Measurements from ENCODE around the gene COL4A2.

Gene COL4A2

DNA sequence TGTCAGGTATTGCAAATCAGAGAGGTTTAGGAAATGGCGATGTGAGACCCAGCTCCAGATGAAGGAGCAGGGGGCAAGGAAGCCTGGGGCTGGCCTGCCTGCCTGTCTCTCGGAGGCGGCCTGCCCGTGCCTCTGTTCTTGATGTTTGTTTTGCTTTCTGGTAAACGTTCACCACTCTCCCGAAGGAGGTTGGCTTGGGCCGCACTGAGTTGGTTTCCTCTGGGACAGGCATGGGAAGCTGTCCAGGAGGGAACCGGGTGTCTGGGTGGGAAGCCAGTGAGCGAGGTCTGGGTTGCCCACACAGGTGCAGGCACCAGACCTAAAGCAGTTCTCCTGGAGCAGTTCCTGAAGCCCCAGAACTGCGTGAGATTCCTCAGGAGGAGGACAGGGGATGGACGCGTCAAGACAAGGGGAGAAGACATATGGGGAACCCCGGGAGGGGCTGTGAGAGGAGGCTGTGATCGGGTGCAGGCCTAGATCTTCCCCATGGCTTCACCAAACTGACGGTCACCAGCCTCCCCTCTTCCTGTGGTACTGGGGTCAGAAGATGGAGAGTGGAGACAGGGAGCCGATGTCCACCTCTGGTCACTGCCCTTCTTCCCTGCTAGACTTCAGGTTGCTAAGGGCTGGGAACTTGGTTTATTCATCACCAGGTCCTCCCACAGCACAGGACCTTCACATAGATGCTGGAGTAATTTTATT lies 15.2 kb downstream of the COL4A2 start (continued):
- TF ChIP-seq, protein P1, sequence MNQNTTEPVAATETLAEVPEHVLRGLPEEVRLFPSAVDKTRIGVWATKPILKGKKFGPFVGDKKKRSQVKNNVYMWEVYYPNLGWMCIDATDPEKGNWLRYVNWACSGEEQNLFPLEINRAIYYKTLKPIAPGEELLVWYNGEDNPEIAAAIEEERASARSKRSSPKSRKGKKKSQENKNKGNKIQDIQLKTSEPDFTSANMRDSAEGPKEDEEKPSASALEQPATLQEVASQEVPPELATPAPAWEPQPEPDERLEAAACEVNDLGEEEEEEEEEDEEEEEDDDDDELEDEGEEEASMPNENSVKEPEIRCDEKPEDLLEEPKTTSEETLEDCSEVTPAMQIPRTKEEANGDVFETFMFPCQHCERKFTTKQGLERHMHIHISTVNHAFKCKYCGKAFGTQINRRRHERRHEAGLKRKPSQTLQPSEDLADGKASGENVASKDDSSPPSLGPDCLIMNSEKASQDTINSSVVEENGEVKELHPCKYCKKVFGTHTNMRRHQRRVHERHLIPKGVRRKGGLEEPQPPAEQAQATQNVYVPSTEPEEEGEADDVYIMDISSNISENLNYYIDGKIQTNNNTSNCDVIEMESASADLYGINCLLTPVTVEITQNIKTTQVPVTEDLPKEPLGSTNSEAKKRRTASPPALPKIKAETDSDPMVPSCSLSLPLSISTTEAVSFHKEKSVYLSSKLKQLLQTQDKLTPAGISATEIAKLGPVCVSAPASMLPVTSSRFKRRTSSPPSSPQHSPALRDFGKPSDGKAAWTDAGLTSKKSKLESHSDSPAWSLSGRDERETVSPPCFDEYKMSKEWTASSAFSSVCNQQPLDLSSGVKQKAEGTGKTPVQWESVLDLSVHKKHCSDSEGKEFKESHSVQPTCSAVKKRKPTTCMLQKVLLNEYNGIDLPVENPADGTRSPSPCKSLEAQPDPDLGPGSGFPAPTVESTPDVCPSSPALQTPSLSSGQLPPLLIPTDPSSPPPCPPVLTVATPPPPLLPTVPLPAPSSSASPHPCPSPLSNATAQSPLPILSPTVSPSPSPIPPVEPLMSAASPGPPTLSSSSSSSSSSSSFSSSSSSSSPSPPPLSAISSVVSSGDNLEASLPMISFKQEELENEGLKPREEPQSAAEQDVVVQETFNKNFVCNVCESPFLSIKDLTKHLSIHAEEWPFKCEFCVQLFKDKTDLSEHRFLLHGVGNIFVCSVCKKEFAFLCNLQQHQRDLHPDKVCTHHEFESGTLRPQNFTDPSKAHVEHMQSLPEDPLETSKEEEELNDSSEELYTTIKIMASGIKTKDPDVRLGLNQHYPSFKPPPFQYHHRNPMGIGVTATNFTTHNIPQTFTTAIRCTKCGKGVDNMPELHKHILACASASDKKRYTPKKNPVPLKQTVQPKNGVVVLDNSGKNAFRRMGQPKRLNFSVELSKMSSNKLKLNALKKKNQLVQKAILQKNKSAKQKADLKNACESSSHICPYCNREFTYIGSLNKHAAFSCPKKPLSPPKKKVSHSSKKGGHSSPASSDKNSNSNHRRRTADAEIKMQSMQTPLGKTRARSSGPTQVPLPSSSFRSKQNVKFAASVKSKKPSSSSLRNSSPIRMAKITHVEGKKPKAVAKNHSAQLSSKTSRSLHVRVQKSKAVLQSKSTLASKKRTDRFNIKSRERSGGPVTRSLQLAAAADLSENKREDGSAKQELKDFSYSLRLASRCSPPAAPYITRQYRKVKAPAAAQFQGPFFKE (tag by site-specific recombination; IDR thresholded peaks at IDR 0.05; ENCODE audit: borderline replicate concordance) = no peak
- TF ChIP-seq ZNF112 (tag by site-specific recombination; IDR thresholded peaks at IDR 0.05) (no peak), ZIC2 (tag by site-specific recombination; IDR thresholded peaks at IDR 0.05) (no peak)

GRCh38 chr13:110322828-110323171 lies 15.7 kb downstream of the COL4A2 start:
- CTCF ChIA-PET = interaction anchor here (0.6 to 1.2 kb wide), 7 partner anchors 9 to 90 kb away, joined by 3 read pairs; no protein-coding TSS in a partner anchor

GRCh38 chr13:110323172-110323891 lies 16.2 kb downstream of the COL4A2 start:
- Histone ChIP-seq H3K4me1 (ENCODE audit: control insufficient read depth, insufficient read depth, low read length) (peaks cover 12% of the 10 kb centered on the region; the same call in 1 of the 2 replicates), H3K4me3 (ENCODE audit: low read depth, low read length) (no peak overlapping the region), H3K9me3 (ENCODE audit: control insufficient read depth, insufficient read depth, low read depth, low read length) (no peaks in the 10 kb centered on the region), H3K36me3 (ENCODE audit: control insufficient read depth in 2 of 2, insufficient read depth in 1 of 2, low read length in 2 of 2) (no peaks in the 10 kb centered on the region), H3K27ac (ENCODE audit: extremely low read depth, low read depth, low read length) (no peak overlapping the region)
- no peak for TF ChIP-seq ZNF830 (tag by site-specific recombination; IDR thresholded peaks at IDR 0.05; ENCODE audit: low read depth)
- TF ChIP-seq ZNF292 (tag by site-specific recombination; IDR thresholded peaks at IDR 0.05; ENCODE audit: borderline replicate concordance, low read depth) = no peak
- peak; percentile 34; the same call in 1 of the 2 replicates for TF ChIP-seq ZIC2 (tag by site-specific recombination; IDR thresholded peaks at IDR 0.05)
- no peak for TF ChIP-seq ZNF184 (tag by site-specific recombination; IDR thresholded peaks at IDR 0.05)
- POLR2A ChIA-PET = no interaction called here
- CTCF ChIA-PET = interaction anchor here (0.6 to 1.2 kb wide), 7 partner anchors 9 to 89 kb away, joined by 3 read pairs; no protein-coding TSS in a partner anchor

More at GRCh38 chr13:110322828-110323171, 15.7 kb downstream of the COL4A2 start:
- Histone ChIP-seq H3K36me3 (ENCODE audit: control insufficient read depth in 2 of 2, insufficient read depth in 1 of 2, low read length in 2 of 2) (no peaks in the 10 kb centered on the region), H3K27ac (ENCODE audit: extremely low read depth, low read depth, low read length) (no peak overlapping the region), H3K4me1 (ENCODE audit: control insufficient read depth, insufficient read depth, low read length) (peaks cover 12% of the 10 kb centered on the region; the same call in 1 of the 2 replicates), H3K4me3 (ENCODE audit: low read depth, low read length) (no peak overlapping the region), H3K9me3 (ENCODE audit: control insufficient read depth, insufficient read depth, low read depth, low read length) (no peaks in the 10 kb centered on the region)
- POLR2A ChIA-PET = no interaction called here
- TF ChIP-seq KLF9 (tag by site-specific recombination; IDR thresholded peaks at IDR 0.05; ENCODE audit: low read depth) = no peak

DNA sequence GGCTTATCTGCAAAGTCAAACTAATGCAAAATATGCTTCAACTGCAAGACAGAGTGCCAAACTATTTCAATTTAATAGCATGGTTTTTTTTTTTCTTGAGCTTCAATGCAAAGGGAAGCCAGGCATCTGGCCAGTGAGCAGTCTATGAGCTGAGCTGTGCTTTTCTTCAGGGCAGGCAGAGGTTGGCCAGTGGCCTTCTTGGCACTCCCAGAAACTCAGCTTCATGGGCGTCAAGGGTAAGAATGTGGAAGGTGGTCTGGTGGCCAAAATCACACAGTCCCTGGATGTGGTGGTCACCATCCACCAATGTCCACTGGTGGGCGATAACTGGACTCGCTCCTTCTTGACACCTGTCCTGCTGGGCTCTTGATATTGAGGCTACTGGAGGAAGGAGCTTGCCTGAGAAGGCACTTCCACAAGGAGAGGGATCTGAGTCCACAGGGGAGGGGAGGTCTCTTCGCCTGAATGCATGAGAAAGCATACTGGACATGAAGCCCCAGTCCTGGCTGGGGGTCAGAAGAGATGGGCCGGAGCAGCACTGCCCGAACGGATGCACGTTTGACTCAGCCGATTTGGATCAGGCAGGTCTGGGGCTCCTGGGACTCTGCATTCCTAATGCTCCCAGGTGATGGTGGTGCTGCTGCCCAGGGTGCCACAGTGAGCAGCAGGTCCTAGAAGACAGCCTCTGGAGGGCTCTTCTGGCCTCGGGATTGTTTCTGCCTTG lies 17.1 kb downstream of the COL4A2 start:
- no peak for TF ChIP-seq ZNF354C (tag by site-specific recombination; IDR thresholded peaks at IDR 0.05; ENCODE audit: borderline replicate concordance, low read depth)
- no peak for TF ChIP-seq ZNF777 (tag by site-specific recombination; IDR thresholded peaks at IDR 0.05; ENCODE audit: borderline replicate concordance)
- no peak for TF ChIP-seq ZNF549 (tag by site-specific recombination; IDR thresholded peaks at IDR 0.05)
- TF ChIP-seq ZNF239 (tag by site-specific recombination; IDR thresholded peaks at IDR 0.05) = no peak
- no peak for TF ChIP-seq ZNF18 (tag by site-specific recombination; IDR thresholded peaks at IDR 0.05)
- no peak for TF ChIP-seq ZNF426 (tag by site-specific recombination; IDR thresholded peaks at IDR 0.05)
- TF ChIP-seq ZNF600 (tag by site-specific recombination; IDR thresholded peaks at IDR 0.05) = no peak
- no peak overlapping the region for H3K4me3 ChIP-seq (ENCODE audit: low read depth, low read length)
- H3K9me3 ChIP-seq (ENCODE audit: control insufficient read depth, insufficient read depth, low read depth, low read length) = no peaks in the 10 kb centered on the region
- peaks cover 12% of the 10 kb centered on the region for H3K4me1 ChIP-seq (ENCODE audit: control insufficient read depth, insufficient read depth, low read length)
- no peaks in the 10 kb centered on the region for H3K36me3 ChIP-seq (ENCODE audit: control insufficient read depth in 2 of 2, insufficient read depth in 1 of 2, low read length in 2 of 2)
- ChIA-PET CTCF (interaction anchor here (1.0 to 1.2 kb wide), 3 partner anchors 16 to 86 kb away, joined by 3 read pairs; no protein-coding TSS in a partner anchor), POLR2A (no interaction called here)
- no peak overlapping the region for H3K27ac ChIP-seq (ENCODE audit: extremely low read depth, low read depth, low read length)
